GM18951 (cell line): ENCODE measurements around the gene WNT1.

Experiments
- POLR2A ChIP-seq: IDR thresholded peaks from 4 replicates; pipeline ENCODE4 v1.6.1; 2011; ENCODE audit warnings: mild to moderate bottlenecking; ENCODE audit not compliant: insufficient read length, insufficient read depth; ENCODE audit errors: extremely low read depth
- in situ Hi-C: fragments of 300-500 bp; cut with MboI; formaldehyde crosslinking; loops from one replicate; pipeline ENCODE4 v1.12.0; 2022; ENCODE audit warnings: low sequenced_read_pairs, mixed read lengths, inconsistent platforms; ENCODE audit not compliant: unreplicated experiment

The WNT1 gene

DNA sequence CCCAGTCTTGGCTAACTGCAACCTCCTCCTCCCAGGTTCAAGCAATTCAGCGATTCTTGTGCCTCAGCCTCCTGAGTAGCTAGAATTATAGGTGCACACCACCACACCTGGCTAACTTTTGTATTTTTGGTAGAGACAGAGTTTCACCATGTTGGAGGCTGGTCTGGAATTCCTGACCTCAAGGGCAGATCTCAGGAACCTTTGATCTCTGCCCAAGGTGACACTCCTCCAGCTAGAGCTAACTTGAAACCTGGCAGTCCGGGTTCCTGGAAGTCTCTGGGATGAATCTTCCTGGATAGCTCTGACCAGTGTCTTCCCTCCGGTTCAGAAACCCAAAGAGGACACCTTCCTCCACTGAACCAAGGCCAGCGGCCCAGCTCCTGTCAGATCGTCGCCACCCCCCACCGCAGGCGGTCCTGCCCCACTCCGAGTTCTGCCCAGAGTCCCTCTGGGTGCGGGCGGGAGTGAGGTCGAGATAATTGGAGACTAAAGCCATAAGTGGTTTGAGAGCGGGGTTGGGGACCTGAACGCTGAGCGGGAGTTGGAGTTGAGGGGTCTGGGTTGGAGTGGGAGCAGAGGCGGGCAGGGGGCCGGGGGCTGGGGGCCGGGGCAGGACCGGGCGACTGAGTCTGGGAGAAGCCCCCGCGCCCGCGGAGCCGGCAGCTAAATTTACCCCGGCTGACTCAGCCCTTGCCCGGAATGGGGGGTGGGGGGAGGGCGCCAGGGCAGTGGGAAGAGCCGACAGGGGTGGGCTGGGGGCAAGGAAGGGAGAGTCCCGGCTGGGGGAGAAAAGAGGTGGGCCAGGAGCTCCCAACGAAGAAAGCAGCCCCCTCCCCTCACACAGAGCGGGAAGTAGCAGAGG lies 16.3 kb downstream of the WNT1 start:
- TF ChIP-seq POLR2A = no peak
- in situ Hi-C loops = no loop called here

DNA sequence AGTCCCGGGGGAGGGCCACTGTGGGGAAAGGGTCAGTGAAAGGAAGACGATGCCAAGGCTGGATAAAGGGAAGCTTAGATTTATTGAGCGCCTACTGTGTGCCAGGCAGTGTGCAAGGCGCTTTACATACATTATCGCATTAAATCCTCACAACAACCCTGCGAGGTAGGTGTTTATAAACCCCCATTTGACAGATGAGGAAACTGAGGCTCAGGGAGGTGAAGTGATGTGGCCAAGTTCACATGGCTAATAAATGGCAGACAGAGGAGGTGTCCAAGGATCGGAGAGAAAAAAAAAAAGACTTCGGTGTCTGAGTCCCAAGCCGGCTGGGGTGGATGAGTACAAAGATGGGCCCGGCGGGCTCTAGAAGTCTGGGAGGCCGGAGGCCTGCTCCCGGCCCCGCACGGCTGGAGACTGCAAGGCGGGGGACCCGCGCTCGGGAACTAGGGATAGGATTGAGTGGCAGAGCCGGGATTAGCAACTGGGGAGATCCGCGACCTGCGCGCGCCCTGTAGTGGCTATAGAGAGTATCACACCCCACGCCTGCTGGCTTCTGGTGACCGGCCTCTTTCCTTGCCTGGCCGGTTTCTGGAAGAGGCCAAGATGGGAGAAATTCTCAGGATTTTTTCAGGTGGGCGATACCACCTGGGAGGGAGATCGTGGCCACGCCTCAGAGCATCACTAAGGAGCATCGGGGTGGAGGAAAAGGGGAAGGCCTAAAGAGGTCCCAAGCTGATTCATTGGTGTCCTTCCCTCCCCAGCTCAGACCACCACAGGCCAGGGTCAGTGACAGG lies 17.2 kb downstream of the WNT1 start:
- TF ChIP-seq POLR2A = no peak
- in situ Hi-C loops = no loop called here

DNA sequence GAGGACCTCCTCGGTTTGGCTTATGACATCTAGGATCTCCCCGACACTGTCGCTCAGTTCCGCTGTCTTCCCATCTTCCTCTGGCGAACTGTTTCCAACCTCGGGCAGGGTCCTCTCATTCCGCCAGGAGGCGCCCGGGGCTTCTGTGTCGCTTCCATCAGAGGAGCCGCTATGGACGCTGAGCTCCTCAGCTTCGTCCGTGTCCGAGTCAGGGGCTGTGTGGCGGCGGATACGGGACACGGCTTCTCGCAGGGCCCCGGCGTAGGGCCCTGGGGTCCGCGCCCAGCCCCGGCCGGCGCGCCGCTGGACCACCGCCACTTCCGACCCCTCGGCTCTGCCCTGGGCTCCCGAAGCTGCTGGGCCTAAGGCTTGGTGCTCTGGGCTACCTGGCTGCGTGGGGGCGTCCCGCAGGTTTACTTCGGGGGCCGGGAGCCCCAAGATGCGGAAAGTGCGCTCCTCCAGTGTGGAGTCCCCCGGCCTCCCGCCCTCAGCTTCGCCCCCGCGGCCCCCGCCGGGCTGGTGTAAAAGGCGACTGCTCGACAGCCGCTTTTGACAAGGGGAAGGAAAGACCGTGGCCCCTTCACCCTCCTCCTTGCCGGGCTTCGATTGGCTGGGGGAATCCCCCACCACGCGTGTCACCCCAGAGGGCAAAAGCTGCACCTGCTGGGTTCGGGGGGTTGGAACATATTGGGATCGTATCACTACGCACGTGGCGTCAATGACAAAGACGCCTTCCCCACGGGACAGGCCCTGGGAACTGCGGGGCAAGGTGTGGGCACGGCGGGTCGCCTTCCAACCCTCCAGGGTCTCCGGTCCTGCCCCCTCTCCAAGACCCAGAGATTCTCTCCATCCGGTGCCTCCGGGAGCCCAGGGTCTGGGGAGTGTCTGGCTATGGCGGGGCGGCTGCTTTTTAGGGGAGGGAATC lies 18.9 kb downstream of the WNT1 start:
- in situ Hi-C loops = no loop called here
- TF ChIP-seq POLR2A = no peak

DNA sequence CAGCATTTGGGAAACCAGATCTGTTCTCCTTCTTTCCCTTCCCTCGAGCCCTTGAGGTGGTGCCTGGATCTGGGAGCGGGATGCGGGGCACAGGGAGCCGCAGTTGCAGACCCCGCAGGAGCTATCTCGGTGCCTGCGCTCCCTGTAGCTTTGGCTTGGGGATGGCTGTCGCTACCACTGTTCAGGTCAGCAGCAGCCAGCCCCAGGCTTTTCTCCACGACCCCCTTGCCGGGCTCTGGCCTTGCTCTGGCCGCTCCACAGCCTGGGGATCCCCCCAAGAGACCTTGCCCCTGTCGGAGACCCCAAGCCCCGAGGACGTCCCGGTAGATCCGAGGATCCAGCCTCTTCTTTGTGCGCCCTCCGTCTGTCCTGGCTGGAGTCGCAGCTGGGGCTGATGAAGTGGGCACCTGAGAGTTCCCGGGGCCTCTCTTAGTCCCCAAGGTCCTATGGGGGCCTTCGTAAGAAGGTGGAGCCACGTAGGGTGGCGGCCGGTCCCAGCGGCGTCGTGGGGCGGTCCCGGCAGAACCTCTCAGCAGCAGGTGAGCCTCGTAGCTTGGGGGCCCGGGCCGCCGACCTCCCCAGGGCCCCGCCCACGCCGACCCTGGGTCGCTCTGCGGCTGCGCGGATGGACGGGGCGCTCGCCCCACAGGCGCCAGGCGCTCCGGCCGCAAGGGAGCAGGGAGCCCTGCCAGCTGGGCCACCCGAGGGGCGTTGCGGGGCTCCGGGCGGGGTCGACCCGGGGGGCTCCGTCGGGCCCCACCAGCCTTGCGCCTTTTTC lies 19.8 kb downstream of the WNT1 start:
- in situ Hi-C loops = no loop called here
- no peak for TF ChIP-seq POLR2A

DNA sequence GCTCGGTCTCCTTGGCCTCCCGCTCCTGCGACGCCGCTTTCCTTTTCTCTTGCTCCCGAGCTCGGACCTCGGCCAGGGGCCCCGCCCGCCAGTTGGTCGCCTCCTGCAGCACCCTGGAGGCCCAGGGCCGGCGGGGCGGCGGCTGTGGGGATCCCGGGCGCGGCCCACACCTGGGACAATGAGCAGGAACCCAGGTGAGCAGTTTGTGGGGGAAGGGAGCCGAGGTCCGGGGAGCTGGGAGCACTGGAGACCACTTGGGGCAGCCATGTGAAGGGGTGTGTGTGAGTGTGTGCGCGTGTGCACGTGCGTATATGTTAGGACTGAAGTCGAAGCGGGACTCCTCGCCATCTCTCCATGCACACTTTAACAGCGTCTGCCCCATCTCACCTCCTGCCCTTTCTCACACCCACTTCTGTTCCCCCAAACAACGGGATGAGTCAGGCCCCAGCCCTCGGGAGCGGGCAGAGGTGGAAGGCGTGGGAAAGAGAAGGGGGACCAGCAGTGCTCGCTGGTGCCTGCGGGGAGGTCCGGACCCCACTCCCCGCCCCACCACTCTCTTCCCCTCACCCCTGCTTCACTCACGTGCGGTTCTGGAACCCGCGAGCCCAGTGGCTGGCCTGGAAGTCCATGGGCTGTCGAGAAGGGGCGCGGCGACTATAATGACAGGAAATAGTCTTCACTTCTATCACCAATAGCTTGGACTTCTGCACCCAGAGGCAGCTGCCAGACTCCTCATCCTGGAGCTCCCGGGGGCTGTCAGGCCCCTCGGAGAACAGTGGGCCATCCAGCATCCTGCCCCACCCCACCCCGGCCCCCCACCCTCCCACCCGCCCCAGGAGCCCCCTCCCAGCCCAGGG lies 20.6 kb downstream of the WNT1 start:
- in situ Hi-C loops = no loop called here
- TF ChIP-seq POLR2A = no peak

DNA sequence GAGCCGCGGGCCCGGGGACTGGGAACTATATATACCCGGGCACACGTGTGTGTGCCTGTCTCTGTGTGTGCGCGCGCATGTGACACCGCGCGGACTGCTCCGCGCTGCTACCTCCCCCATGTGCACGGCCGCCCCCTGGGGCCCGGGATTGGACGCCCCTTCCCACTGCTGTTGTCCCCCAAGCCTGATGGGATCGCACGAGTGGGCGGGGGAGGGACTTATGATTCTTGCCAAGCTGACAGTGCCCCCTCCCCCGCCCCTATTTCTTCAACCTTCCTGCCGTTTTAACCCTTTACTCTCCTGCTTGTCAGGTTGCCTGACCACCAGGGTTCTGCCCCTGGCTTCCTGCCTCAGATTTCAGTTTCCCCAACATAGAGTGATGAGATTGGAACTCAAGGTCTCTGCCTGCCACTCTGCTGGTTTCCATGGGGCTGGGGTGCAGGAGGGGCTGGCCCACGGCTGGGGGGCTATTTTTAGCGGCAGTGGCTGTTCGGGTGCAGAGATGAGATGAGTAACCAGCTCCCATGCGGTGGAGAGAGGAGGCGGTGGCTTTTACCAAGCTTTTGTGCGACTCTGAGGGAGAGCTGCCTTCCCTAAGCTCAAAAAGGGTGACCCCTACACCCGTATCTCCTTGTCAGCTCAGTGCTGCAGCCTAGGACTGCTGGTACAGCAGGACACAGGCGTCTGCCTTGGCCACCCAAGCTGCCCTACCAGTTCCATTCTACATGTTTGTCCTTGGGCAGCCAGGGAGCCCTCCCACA lies 21.4 kb downstream of the WNT1 start, which contains the start of gene DDN:
Gene DDN, minus strand, starts transcription at position 5 of the 761 bp plus-strand sequence. CDS start 88 bp downstream, outside the sequence.
- in situ Hi-C loops = no loop called here

DNA sequence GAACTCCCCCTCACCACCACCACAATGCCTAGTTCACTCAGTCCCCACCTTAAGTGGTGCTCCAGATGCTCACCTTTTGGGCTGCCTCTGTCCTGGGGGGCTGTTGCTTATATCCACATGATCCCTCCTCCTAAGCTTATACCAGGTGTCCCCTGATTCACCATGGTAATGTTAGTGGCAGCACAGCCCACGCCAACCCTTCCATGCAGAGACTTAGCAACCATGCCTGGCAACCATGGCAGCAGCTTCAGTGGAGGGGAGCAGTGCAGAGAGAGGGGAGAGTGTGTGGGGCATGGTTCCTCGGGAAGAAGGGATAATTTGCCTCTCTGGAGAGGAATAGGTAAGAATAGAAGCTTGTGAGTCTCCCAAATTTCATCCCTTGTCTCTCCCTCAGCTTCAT lies 22.2 kb downstream of the WNT1 start:
- in situ Hi-C loops = no loop called here
- TF ChIP-seq POLR2A = no peak

More for the DNA sequence above, 21.4 kb downstream of the WNT1 start, which contains the start of gene DDN:
- TF ChIP-seq POLR2A = no peak

DNA sequence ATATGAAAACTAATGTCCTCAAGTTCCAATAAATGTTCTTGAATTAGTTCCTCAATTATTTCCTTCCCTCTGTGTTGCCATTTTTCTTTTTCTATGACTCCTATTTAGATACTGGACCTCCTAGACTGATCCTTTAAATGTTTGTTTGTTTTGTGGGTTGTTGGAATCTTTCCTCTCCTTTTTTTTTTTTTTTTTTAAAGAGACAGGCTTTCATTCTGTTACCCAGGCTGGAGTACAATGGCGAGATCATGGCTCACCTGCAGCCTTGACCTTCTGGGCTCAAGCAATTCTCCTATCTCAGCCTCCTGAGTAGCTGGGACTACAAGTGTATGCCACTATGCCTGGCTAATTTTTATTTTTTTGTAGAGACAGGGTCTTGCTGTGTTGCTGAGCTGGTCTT lies 30.8 kb downstream of the WNT1 start:
- no peak for TF ChIP-seq POLR2A
- in situ Hi-C loops = no loop called here

DNA sequence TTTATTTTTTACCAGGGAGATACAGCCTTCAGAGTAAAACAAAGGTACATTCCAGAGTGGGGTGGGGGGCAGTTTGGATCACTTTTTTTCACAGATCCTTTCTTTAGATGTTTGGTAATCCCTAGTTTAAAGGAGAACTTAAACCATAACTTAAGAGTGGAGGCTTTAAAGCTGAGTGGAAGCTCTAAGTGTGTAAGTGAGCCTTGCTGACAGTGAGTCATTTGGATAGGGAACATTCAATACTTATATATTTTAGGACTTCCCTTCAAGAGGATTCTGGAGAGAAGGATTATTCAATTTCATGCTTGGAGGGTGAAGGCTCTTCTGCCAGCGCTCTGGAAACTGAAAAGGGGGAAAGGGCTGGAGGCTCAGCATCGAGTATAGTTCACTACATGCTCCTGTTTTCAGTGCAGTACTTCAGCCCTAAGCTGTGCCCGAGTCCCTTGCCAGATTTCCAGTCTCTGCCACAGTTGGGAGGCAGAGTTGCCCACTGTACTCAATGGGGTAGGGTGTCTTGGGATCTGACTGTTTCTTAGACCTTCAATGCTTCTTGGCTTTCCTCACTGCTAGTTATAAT lies 32.1 kb downstream of the WNT1 start:
- in situ Hi-C loops = no loop called here
- TF ChIP-seq POLR2A = no peak

DNA sequence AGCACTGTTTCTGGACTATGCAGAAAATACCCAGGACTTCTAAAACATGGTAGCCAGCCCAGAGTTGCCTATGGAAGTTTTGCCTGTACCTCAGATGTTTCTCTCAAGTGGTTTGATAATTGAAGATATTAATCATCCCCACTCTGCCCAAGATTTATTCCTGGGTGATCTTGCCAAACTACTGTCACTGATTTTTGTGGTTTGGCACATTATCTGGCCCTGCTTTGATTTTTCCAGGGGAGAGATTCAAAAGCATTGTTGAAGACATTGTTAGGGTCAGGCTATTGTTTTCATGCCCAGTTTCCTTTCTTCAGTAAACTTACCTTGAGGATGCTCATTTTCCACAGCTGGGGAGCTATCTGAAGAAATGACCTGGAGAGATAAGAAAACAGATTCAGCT lies 34.6 kb downstream of the WNT1 start:
- in situ Hi-C loops = no loop called here

DNA sequence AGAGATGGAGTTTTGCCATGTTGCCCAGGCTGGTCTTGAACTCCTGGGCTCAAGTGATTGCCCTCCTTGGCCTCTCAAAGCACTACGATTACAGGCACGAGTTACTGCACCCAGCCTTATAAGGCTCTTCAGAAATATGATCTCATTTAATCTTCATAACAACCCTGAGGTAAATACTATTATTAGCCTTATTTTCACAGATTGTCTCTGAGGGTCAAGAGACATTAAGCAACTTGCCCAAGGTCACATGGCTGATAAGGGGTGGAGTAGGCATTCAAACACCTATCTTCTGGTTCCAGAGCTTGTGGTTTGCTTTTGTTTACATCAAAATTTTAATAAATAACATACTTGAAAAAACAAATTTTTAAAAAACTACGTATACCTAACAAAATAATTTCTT lies 35.3 kb downstream of the WNT1 start:
- in situ Hi-C loops = no loop called here
- TF ChIP-seq POLR2A = no peak

More for the DNA sequence above, 34.6 kb downstream of the WNT1 start:
- no peak for TF ChIP-seq POLR2A

DNA sequence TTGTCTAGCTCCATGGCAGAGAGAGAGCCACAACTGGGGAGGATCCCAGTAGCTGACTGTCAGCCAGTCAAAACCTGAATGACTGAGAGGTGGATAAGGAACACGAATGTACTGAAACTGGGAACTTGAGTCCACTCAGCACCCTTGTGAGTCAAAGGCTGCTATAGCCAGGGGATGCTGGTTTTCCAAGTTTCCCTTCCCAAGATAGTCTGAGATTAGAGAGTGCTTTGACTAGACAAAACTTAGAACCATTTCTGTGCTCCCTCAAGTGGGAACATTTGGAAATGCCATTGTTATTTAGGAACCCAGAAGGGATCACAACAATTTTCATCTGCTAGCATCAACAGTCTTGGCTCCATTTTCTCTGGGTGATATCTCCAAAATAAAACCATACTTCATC lies 36.4 kb downstream of the WNT1 start:
- TF ChIP-seq POLR2A = no peak
- in situ Hi-C loops = no loop called here
